GM11168 (cell line): ENCODE measurements around the gene PTPRB.

Experiments used
- in situ Hi-C: fragments of 300-500 bp; cut with MboI; formaldehyde crosslinking; loops from one replicate; pipeline ENCODE4 v1.12.0; 2022; ENCODE audit warnings: low sequenced_read_pairs; ENCODE audit not compliant: unreplicated experiment

Gene PTPRB

GRCh38 chr12:70645494-70646317 is 8.5 kb upstream of the PTPRB start:
- in situ Hi-C loops, result no loop called here

- in situ Hi-C loops, result no loop called here
Observed at GRCh38 chr12:70644861-70645260, 7.6 kb upstream of the PTPRB start.

GRCh38 chr12:70643939-70644338 is 6.7 kb upstream of the PTPRB start:
- in situ Hi-C loops, result no loop called here

GRCh38 chr12:70641691-70642090 is 4.5 kb upstream of the PTPRB start:
- in situ Hi-C loops, result no loop called here

- in situ Hi-C loops, result no loop called here
Observed at GRCh38 chr12:70640901-70641300, 3.7 kb upstream of the PTPRB start.

- in situ Hi-C loops, result no loop called here
Observed at GRCh38 chr12:70639535-70639934, 2.3 kb upstream of the PTPRB start.

- in situ Hi-C loops, result no loop called here
Observed at GRCh38 chr12:70638639-70639360, 1.6 kb upstream of the PTPRB start.

GRCh38 chr12:70635755-70636154 is 1.5 kb downstream of the PTPRB start:
- in situ Hi-C loops, result no loop called here

GRCh38 chr12:70628701-70629480 is 8.3 kb downstream of the PTPRB start:
- in situ Hi-C loops, result no loop called here

GRCh38 chr12:70627677-70628076 is 9.6 kb downstream of the PTPRB start:
- in situ Hi-C loops, result no loop called here

GRCh38 chr12:70626180-70626579 is 11.0 kb downstream of the PTPRB start:
- in situ Hi-C loops, result no loop called here

- in situ Hi-C loops, result no loop called here
Observed at GRCh38 chr12:70619471-70620152, 17.6 kb downstream of the PTPRB start.

- in situ Hi-C loops, result no loop called here
Observed at GRCh38 chr12:70618371-70618770, 18.9 kb downstream of the PTPRB start.

GRCh38 chr12:70617450-70617849 is 19.8 kb downstream of the PTPRB start:
- in situ Hi-C loops, result no loop called here

- in situ Hi-C loops, result no loop called here
Observed at GRCh38 chr12:70615174-70615866, 21.9 kb downstream of the PTPRB start.

GRCh38 chr12:70609739-70610491 is 27.3 kb downstream of the PTPRB start:
- in situ Hi-C loops, result no loop called here

- in situ Hi-C loops, result no loop called here
Observed at GRCh38 chr12:70609203-70609602, 28.0 kb downstream of the PTPRB start.

GRCh38 chr12:70608184-70608583 is 29.0 kb downstream of the PTPRB start:
- in situ Hi-C loops, result no loop called here

GRCh38 chr12:70607107-70607506 is 30.1 kb downstream of the PTPRB start:
- in situ Hi-C loops, result no loop called here
